Loucy (cell line): ENCODE data around the gene PXMP4.

Experiments used
- H2AFZ ChIP-seq: fragments of 200-600 bp; sonication (generic); 2 replicates; pipeline ENCODE4 v1.6.0; 2016; ENCODE audit warnings: antibody characterized with exemption, mild to moderate bottlenecking, low read length, moderate library complexity
- H3F3A ChIP-seq: fragments of 200-600 bp; 2 replicates; pipeline ENCODE4 v1.6.0; 2016; ENCODE audit warnings: antibody characterized with exemption, low read depth, mild to moderate bottlenecking
- H3K27me3 ChIP-seq: fragments of 200-600 bp; sonication (generic); 2 replicates; pipeline ENCODE4 v1.6.1; 2014; ENCODE audit warnings: low read length, mild to moderate bottlenecking; ENCODE audit not compliant: insufficient read depth, poor library complexity, severe bottlenecking
- H3K36me3 ChIP-seq: fragments of 200-600 bp; sonication (generic); 2 replicates; pipeline ENCODE4 v1.6.1; 2016; ENCODE audit warnings: low read length; ENCODE audit not compliant: insufficient read depth
- H3K4me1 ChIP-seq: fragments of 200-600 bp; sonication (generic); 2 replicates; pipeline ENCODE4 v1.5.1; 2014; ENCODE audit warnings: low read length, mild to moderate bottlenecking; ENCODE audit not compliant: insufficient read depth, poor library complexity, severe bottlenecking
- H3K4me2 ChIP-seq: fragments of 200-600 bp; sonication (generic); 2 replicates; pipeline ENCODE4 v1.6.0; 2014; ENCODE audit warnings: antibody characterized with exemption, low read length, low read depth, mild to moderate bottlenecking; ENCODE audit not compliant: poor library complexity, severe bottlenecking
- H3K4me3 ChIP-seq: fragments of 200-600 bp; sonication (generic); 2 replicates; pipeline ENCODE4 v1.5.1; 2014; ENCODE audit warnings: low read length, mild to moderate bottlenecking, mixed read lengths; ENCODE audit not compliant: poor library complexity, severe bottlenecking
- H3K79me2 ChIP-seq: fragments of 200-600 bp; sonication (generic); 2 replicates; pipeline ENCODE4 v1.6.1; 2014; ENCODE audit warnings: low read length; ENCODE audit not compliant: insufficient read depth
- H3K9ac ChIP-seq: fragments of 200-600 bp; sonication (generic); 2 replicates; pipeline ENCODE4 v1.6.0; 2014; ENCODE audit warnings: mild to moderate bottlenecking, low read depth, low read length, moderate library complexity; ENCODE audit not compliant: poor library complexity, severe bottlenecking
- H3K9me2 ChIP-seq: fragments of 200-600 bp; sonication (generic); replicated peaks from 2 replicates; pipeline ENCODE4 v1.6.1; 2016; ENCODE audit warnings: low read depth, low read length, mixed read lengths
- H3K9me3 ChIP-seq: fragments of 200-600 bp; sonication (generic); 2 replicates; pipeline ENCODE4 v1.6.1; 2014; ENCODE audit warnings: mild to moderate bottlenecking, antibody characterized with exemption, low read length, low read depth; ENCODE audit not compliant: insufficient read depth
- H4K20me1 ChIP-seq: fragments of 200-600 bp; sonication (generic); 2 replicates; pipeline ENCODE4 v1.6.0; 2014; ENCODE audit warnings: antibody characterized with exemption, low read length, mild to moderate bottlenecking; ENCODE audit not compliant: insufficient read depth, poor library complexity, severe bottlenecking
- EZH2phosphoT487 ChIP-seq: fragments of 200-600 bp; IDR thresholded peaks from 2 replicates; pipeline ENCODE4 v1.6.1; 2018; ENCODE audit warnings: antibody characterized with exemption, mild to moderate bottlenecking, moderate library complexity, borderline replicate concordance
- TF ChIP-seq, protein P1 (sequence below): fragments of 200-600 bp; sonication (generic); conservative IDR thresholded peaks from 2 replicates; pipeline ENCODE4 v1.5.1; 2014; ENCODE audit warnings: mild to moderate bottlenecking, antibody characterized with exemption, low read length

The PXMP4 gene

DNA sequence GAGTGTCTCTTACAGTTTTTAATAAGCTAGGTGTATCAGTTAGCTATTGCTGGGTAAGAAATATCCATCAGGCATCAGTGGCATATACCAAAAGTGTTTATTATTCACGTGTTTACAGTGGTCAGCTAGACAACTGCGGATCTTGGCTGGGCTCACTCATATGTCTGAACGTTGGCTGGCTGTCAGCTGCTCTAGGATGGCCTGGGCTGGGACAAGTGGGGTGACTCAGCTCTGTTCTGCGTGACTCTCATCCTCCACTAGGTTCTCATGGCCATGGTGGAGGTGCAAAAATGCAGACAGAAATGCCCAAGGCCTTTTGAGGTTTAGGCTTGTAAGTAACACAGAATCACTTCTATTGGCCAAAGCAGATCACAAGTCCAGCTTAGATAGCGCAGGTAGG is 33.7 kb upstream of the PXMP4 start:
- no peaks in the 10 kb centered on the region for H3K9me3 ChIP-seq
- no peak for TF ChIP-seq EZH2phosphoT487
- TF ChIP-seq, protein P1, sequence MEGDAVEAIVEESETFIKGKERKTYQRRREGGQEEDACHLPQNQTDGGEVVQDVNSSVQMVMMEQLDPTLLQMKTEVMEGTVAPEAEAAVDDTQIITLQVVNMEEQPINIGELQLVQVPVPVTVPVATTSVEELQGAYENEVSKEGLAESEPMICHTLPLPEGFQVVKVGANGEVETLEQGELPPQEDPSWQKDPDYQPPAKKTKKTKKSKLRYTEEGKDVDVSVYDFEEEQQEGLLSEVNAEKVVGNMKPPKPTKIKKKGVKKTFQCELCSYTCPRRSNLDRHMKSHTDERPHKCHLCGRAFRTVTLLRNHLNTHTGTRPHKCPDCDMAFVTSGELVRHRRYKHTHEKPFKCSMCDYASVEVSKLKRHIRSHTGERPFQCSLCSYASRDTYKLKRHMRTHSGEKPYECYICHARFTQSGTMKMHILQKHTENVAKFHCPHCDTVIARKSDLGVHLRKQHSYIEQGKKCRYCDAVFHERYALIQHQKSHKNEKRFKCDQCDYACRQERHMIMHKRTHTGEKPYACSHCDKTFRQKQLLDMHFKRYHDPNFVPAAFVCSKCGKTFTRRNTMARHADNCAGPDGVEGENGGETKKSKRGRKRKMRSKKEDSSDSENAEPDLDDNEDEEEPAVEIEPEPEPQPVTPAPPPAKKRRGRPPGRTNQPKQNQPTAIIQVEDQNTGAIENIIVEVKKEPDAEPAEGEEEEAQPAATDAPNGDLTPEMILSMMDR, result no peak
- no peaks in the 10 kb centered on the region for H3K27me3 ChIP-seq
- H3F3A ChIP-seq, result no peaks in the 10 kb centered on the region
- no peak overlapping the region for H2AFZ ChIP-seq
- no peaks in the 10 kb centered on the region for H4K20me1 ChIP-seq
- H3K36me3 ChIP-seq, result peaks cover 3% of the 10 kb centered on the region
- H3K4me1 ChIP-seq, result peaks cover 6% of the 10 kb centered on the region
- no peaks in the 10 kb centered on the region for H3K9me2 ChIP-seq
- H3K4me2 ChIP-seq, result no peak overlapping the region
- no peak overlapping the region for H3K9ac ChIP-seq
- H3K79me2 ChIP-seq, result no peaks in the 10 kb centered on the region
- no peak overlapping the region for H3K4me3 ChIP-seq

- Histone ChIP-seq H3K9me2 (no peaks in the 10 kb centered on the region), H3F3A (no peaks in the 10 kb centered on the region), H3K36me3 (peaks cover 3% of the 10 kb centered on the region), H3K79me2 (no peaks in the 10 kb centered on the region), H3K9ac (no peak overlapping the region), H3K9me3 (no peaks in the 10 kb centered on the region), H3K4me1 (peaks cover 6% of the 10 kb centered on the region), H3K27me3 (no peaks in the 10 kb centered on the region), H3K4me2 (no peak overlapping the region), H3K4me3 (no peak overlapping the region), H2AFZ (no peak overlapping the region), H4K20me1 (no peaks in the 10 kb centered on the region)
- no peak for TF ChIP-seq EZH2phosphoT487
- TF ChIP-seq, protein P1, result no peak
These were observed 33.0 kb upstream of the PXMP4 start for GRCh38 chr20:33753143-33753542.

GRCh38 chr20:33751775-33752174 is 31.7 kb upstream of the PXMP4 start:
- TF ChIP-seq EZH2phosphoT487, result no peak
- TF ChIP-seq, protein P1, result peak; percentile 20
- Histone ChIP-seq H3K9me3 (no peaks in the 10 kb centered on the region), H2AFZ (no peak overlapping the region), H3F3A (no peaks in the 10 kb centered on the region), H3K9ac (no peak overlapping the region), H3K9me2 (no peaks in the 10 kb centered on the region), H3K27me3 (no peaks in the 10 kb centered on the region), H3K79me2 (no peaks in the 10 kb centered on the region), H3K4me2 (no peak overlapping the region), H4K20me1 (no peaks in the 10 kb centered on the region), H3K4me3 (no peak overlapping the region), H3K4me1 (peaks cover 6% of the 10 kb centered on the region), H3K36me3 (no peaks in the 10 kb centered on the region; the same call in 1 of the 2 replicates)
